ENCODE results near the gene ERC2. TPM values are rescaled to one million over a fixed set of nuclear protein-coding genes. Genes with fewer than 3 reads are reported as not detected.

The ERC2 gene
- total and polyA plus RNA-seq, 2 of the 8 experiments (the other 6 are each of a cell fraction or from before 2014, with no cell fraction given): 16.4 to 22.8 TPM

DNA sequence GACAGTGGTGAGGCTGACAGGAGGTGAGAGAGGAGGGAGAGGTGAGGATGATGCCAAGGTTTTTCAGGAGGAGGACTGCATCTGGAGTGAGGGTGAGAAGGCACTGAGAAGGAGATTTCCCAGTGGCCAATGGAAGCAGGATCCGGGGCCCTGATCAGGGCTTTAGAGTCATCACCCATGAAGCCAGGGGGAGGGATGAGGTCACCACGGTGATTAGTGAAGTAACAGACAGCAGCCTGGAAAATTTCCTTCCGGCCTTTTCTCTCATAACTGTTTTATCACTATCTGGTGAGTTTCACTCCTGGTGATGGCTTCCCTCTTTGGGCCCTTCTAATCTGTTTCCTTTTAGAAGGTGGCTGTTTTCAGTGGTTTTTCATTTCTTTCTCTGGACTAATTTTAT lies 900.7 kb downstream of the ERC2 start:
- Histone ChIP-seq H3K9ac (replicated peaks in 1 of 4; ENCODE audit: extremely low read depth in 1 of 4, low read depth in 3 of 4, low read length in 3 of 4) (no peak overlapping the region), H3K27me3 (replicated peaks in 1 of 4; ENCODE audit: control insufficient read depth in 3 of 4, extremely low read depth in 1 of 4, insufficient read depth in 3 of 4, low read length in 3 of 4) (no peaks in the 10 kb centered on the region), H2BK15ac (ENCODE audit: low read length) (no peak overlapping the region), H3K79me2 (ENCODE audit: control insufficient read depth in 1 of 2, insufficient read depth in 2 of 2, low read length in 2 of 2) (no peaks in the 10 kb centered on the region), H3K4me3 (ENCODE audit: extremely low read depth in 1 of 4, insufficient read depth in 2 of 4, low read depth in 3 of 4, low read length in 4 of 4) (no peak overlapping the region), H2AK5ac (ENCODE audit: low read depth, low read length) (no peak overlapping the region), H3K4ac (replicated peaks; ENCODE audit: insufficient read length, low read depth, low read length) (no peak overlapping the region), H3K4me1 (replicated peaks in 1 of 4; ENCODE audit: control insufficient read depth in 3 of 4, insufficient read depth in 4 of 4, low read length in 3 of 4) (peaks cover 8 to 19% (median 15%) of the 10 kb centered on the region in 4 experiments), H2BK5ac (ENCODE audit: low read depth, low read length) (no peak overlapping the region), H3K56ac (replicated peaks; ENCODE audit: insufficient read length, low read depth, low read length) (no peak overlapping the region), H3K14ac (ENCODE audit: insufficient read length) (no peak overlapping the region), H4K20me1 (replicated peaks in 1 of 2; ENCODE audit: control insufficient read depth in 1 of 2, insufficient read depth in 2 of 2, low read length in 2 of 2) (no peaks in the 10 kb centered on the region), H2AFZ (ENCODE audit: low read length) (no peak overlapping the region), H3K4me2 (ENCODE audit: insufficient read depth in 1 of 2, low read depth in 2 of 2, low read length in 2 of 2) (no peak overlapping the region), H2BK120ac (replicated peaks; ENCODE audit: low read depth, low read length) (no peak overlapping the region), H4K8ac (ENCODE audit: extremely low read depth, insufficient read depth, low read length) (no peak overlapping the region), H3K79me1 (ENCODE audit: low read depth, low read length) (no peaks in the 10 kb centered on the region), H3K23ac (ENCODE audit: insufficient read length) (no peak overlapping the region), H2BK12ac (ENCODE audit: low read depth, low read length) (no peak overlapping the region), H3K18ac (ENCODE audit: extremely low read depth, low read length) (no peak overlapping the region), H3K9me3 (ENCODE audit: insufficient read depth in 2 of 2, low read depth in 1 of 2, low read length in 1 of 2) (no peaks in the 10 kb centered on the region), H4K91ac (replicated peaks; ENCODE audit: insufficient read length, low read length) (no peak overlapping the region), H4K5ac (ENCODE audit: insufficient read length, low read depth, low read length) (no peak overlapping the region), H3K23me2 (ENCODE audit: low read depth, low read length) (no peaks in the 10 kb centered on the region), H2BK20ac (ENCODE audit: low read length) (no peak overlapping the region), H3K27ac (ENCODE audit: low read depth, low read length) (no peak overlapping the region), H3K36me3 (ENCODE audit: control insufficient read depth in 2 of 4, insufficient read depth in 4 of 4, low read length in 3 of 4) (no peaks in the 10 kb centered on the region)
- POLR2A ChIA-PET (ENCODE audit: partially characterized antibody): no interaction called here
- no peak for FAIRE-seq
- WGBS, 2 experiments (ENCODE audit: extremely low coverage in 1 of 2, insufficient coverage in 1 of 2, insufficient read length in 1 of 2, insufficient replicate concordance in 2 of 2, low coverage in 1 of 2, low lambda C conversion rate in 2 of 2, missing lambda C conversion rate in 1 of 2): 96% methylated on average over 3 of the region's 3 CpGs; no CpG with 5 or more reads in 1 of the 2 experiments
- DNase-seq (ENCODE audit: low read depth in 1 of 2, low spot score in 2 of 2): no peak
- CTCF ChIA-PET (ENCODE audit: partially characterized antibody): no interaction called here
- no peak for TF ChIP-seq RFX5 (IDR thresholded peaks at IDR 0.05; ENCODE audit: borderline replicate concordance, low read depth, low read length)
- TF ChIP-seq, protein P1, sequence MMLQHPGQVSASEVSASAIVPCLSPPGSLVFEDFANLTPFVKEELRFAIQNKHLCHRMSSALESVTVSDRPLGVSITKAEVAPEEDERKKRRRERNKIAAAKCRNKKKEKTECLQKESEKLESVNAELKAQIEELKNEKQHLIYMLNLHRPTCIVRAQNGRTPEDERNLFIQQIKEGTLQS (IDR thresholded peaks at IDR 0.05; ENCODE audit: insufficient read depth, low read depth, low read length): no peak
- TF ChIP-seq TBP (IDR thresholded peaks at IDR 0.05; ENCODE audit: low read depth, low read length): no peak
- no peak for TF ChIP-seq ZNF274 (IDR thresholded peaks at IDR 0.05; ENCODE audit: borderline replicate concordance, extremely low read depth, low read length)
- no peak for TF ChIP-seq SIN3A (conservative IDR thresholded peaks at IDR 0.05 in 1 of 2, IDR thresholded peaks at IDR 0.05 in 1 of 2; ENCODE audit: low read depth in 1 of 2, low read length in 2 of 2)
- TF ChIP-seq CEBPB (IDR thresholded peaks at IDR 0.05; ENCODE audit: low read depth, low read length): no peak
- no peak for TF ChIP-seq CBX8 (IDR thresholded peaks at IDR 0.05; ENCODE audit: borderline replicate concordance, low read depth, low read length)
- TF ChIP-seq TAF7 (optimal IDR thresholded peaks at IDR 0.05; ENCODE audit: borderline replicate concordance, low read depth, low read length): no peak
- TF ChIP-seq, protein P2, sequence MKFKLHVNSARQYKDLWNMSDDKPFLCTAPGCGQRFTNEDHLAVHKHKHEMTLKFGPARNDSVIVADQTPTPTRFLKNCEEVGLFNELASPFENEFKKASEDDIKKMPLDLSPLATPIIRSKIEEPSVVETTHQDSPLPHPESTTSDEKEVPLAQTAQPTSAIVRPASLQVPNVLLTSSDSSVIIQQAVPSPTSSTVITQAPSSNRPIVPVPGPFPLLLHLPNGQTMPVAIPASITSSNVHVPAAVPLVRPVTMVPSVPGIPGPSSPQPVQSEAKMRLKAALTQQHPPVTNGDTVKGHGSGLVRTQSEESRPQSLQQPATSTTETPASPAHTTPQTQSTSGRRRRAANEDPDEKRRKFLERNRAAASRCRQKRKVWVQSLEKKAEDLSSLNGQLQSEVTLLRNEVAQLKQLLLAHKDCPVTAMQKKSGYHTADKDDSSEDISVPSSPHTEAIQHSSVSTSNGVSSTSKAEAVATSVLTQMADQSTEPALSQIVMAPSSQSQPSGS (IDR thresholded peaks at IDR 0.05; ENCODE audit: low read length): no peak
- TF ChIP-seq PHF8 (conservative IDR thresholded peaks at IDR 0.05; ENCODE audit: low read depth, low read length): no peak
- TF ChIP-seq SIX5 (IDR thresholded peaks at IDR 0.05; ENCODE audit: low read depth, low read length): no peak
- no peak for TF ChIP-seq SP2 (IDR thresholded peaks at IDR 0.05; ENCODE audit: low read length)

All from H1 (cell line).